NCI-H146 (cell line): Measurements from ENCODE around the gene ITGB1BP1.
"Not testable (repeated sequence)": the region's sequence is repeated elsewhere in the genome, so short reads cannot be mapped to it uniquely, and the experiment has no call there.

Experiments
- DNase-seq: peaks from one replicate; lab custom pipeline; 2025; lab: John Stamatoyannopoulos, UW

ITGB1BP1 gene

DNA sequence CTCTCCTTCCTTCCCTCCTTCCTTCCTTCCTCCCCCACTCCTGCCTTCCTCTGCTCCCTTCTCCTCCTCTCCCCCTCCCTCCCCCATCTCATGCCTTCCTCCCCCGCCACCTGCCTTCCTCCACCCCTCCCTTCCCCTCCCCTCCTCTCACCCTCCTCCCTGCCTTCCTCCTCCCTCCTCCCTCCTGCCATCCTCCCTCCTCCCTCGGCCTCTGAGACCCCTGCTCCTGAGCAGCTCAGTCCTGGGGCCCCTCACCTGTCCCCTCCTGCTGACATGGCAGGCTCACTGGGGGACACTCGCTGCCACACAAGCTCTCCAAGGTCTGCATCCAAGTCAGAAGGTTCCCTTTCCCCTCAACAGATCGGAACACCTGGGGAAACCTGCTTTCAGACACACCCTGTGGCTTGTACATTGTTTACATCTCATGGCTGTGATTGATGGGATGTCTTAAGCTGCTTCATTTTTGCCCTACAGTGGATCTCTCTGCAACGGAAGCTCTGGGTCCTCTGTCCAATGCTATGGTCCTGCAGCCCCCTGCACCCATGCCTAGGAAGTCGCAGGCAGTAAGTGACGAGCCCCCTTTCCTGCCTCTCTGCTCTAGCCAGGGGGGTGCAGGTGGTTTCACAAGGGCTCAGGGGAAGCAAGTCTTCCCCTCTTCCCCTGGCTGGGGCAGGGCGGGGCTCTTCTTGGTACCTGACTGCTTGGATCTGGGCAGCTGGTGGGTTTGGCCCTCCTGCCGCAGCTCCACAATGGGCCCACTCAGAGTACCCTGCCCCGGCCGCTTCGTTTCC lies 22.9 kb downstream of the ITGB1BP1 start:
- DNase-seq = no peak

DNA sequence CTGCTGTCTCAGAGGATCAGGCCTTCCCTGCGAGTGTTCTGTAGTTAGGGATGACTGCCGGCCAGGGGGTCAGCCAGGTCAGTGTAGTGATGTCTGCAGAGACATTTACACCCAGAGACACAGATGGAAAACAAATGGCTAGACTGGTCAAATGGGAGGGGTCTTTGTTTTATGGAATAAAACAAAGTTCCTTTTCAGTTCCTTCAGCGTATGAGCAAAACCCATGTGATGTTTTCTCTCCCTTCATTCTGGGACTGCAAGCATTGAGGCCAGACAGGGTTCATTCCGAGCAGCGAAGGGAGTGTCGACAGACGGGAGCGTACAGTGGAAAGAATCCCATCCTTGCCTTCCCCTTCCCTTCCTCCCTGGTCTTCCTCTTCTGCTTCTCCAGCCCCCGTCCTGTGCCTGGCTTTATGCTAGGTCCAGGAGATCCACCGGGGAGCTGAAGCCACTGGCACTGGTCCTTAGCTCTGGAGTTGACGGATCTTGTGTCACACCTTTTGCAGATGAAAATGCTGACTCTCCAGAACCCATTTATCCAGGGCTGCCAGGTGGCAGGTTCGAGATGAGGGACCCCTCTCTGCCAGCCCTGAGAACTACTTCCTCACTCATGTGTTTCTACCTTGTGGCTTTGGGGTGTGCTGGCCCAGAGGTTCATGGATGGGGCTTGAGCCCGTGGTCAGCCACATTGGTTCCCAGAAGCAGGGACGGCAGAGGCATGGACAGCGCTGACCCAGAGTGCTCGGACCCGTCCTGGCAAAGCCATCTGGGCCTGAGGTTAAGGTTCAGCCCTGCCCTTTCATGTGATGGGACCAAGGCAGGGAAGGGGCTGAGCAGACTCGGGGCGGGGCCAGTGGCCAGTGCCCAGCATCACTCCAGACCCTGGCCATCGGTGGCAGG lies 24.2 kb downstream of the ITGB1BP1 start:
- no peak for DNase-seq

DNA sequence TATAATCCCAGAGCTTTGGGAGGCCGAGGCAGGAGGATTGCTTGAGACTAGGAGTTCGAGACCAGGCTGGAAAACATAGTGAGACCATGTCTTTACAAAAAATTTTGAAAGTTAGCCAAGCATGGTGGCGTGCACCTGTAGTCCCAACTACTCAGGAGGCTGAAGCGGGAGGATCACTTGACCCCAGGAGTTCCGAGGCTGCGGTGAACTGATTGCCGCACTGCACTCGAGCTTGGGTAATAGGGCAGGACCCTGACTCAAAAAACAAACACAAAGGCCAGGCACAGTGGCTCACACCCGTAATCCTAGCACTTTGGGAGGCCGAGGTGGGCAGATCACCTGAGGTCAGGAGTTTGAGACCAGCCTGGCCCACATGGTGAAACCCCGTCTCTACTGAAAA lies 25.1 kb downstream of the ITGB1BP1 start:
- DNase-seq = not testable (repeated sequence)

DNA sequence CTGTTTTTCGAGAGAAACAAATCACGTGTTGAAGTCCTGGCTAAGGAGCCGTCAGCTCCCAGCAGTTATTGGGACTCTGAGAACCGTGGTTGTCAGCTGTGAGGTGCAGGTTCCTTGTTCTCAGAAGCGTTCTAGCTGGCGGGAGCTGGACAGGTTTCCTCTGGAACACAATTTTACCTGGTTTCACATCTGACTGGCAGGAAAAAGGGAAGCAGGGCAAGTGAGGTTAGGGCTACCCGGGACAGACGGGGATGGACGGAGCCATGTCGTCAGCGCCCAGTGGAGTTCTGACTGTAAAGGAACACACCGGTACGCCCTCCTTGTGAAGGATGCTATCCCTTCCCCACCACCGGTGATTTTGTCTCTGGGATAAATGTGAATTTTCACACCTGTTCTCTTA lies 26.1 kb downstream of the ITGB1BP1 start:
- DNase-seq = no peak

DNA sequence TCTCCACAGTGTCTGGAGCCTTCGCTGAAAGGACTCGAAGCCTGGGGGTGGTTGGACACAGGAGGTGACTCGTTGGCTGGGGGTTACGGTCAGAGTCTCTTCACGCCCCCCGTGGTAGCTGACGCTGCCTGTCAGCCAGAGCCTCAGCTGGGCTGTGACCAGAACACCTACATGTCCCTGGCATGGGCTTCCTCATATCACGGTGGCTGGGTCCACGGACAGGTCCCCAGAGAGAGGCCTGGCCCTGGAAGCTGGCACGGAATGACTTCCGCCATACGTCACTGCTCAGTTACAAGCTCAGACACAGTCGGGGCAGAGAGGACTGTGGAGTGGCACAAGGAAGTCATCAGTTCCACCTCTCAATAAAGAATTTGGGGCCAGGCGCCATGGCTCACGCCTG lies 28.5 kb downstream of the ITGB1BP1 start:
- DNase-seq = no peak

DNA sequence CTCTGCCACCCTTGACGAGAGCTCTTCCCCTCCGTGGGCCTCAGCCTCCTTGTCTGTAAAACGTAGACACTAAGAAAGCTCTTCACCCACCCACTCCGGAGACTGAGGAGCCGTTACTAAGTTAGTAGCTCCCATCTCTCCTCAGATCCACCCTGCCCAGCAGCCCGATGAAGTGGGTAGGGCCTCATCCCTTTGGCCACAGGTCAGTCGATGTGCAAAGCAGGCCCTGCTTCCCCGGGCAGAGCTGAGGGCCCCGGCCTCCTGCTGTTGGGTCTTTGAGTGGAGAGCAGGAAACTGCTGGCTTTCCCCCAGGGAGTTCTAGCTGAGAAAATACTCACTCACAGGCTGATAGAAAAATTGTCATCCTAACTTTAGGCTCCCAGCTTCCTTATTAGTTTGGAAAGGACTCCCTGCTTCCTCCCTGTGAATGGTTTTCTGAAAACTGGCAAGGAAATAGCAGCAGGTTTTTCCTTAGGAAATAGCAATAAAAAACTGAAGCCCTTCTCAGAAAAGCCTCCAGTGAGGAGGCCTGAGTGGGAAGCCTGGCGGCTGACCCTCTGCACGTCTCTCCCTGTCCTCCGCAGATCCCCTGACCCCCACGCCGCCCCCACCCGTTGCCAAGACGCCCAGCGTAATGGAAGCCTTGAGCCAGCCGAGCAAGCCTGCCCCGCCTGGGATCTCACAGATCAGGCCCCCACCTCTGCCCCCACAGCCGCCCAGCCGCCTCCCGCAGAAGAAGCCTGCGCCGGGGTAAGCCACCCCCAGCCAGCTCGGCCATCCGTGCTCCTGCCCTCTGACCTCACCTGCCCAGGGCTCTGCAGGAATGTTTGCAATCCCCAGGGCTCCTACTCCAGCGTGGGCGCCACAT lies 30.2 kb downstream of the ITGB1BP1 start:
- DNase-seq = peak; percentile 47

DNA sequence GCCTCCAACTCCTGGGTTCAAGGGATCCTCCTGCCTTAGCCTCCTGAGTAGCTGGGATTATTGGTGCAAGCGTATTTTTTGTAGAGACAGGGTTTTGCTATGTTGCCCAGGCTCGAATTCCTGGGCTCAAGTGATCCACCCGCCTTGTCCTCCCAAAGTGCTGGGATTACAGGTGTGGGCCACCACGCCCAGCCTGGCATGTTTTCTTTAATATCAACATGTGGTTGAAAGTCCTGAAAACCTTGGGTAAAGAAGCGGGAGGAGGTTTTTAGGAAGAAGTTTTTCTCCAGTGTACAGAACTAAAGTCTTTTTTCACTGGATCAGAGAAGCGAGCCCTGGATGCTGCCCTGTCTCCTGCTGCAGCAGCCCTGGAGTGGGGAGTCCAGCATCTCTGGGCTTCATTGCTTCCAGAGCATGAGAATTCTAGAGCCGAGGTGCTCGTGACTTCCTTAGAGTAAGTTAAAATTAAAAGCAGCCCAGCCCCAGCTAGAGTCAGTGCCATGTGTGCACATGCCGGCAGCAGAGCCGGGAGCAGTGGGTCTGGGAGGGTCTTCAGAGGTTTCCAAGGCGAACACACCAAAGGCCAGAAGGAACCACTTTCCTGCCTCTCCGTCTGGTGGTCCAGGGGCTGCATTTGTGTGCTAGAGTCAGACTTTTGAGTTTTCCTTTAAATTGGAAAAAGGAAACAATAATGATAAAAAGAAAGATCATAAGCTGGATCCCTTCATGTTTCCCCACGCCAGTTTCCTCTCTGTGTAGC lies 31.2 kb downstream of the ITGB1BP1 start:
- DNase-seq = no peak

DNA sequence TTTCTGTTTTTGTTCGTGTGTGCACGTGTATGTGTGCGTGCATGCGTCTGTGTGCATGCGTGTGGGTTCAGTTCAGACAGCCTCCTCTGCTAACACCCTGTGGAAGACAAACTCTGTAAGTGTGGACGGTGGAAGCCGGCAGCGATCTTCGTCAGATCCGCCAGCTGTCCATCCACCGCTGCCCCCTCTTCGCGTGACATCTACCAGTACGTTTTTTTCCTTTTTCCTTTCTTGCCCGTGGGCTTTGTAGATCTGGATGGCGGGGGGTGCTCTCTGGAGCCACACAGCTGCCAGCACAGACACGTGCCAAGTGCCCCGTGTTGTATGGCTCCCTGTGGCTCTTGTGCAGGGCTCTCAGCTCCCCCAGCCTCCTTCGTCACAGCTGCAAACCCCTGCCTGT lies 32.3 kb downstream of the ITGB1BP1 start:
- no peak for DNase-seq

DNA sequence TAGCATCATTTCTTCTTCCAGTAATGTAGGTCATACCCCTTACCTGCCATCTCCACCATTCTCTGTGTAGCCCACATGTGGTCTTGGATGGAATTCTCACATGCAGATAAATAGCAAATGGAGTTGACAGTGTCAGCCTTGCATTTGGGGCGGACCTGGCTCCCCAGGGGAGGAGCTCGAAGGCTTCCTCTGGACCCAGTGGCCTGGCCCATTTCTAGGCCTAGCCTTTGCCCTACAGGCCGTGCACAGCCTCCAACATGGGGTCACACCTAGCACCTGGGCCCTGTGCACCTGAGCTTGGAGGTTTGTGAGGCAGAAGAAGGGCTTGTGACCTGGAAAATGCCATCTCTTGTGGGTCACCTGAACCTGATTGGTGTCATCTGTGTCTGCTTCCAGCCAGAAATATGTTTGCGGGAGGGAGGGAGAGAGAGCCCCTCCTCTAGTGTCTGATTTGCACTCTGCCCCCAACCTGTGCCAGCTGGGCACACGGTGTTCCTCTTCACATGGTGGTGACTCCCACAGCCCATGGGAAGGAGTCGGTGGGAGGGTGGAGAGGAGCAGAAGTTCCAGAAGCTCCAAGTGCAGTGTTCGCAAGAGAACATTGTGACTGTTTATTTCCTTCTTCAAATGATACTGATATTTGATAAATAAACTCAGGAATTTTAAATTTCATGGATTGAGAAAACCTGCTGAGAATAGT lies 33.0 kb downstream of the ITGB1BP1 start:
- no peak for DNase-seq

DNA sequence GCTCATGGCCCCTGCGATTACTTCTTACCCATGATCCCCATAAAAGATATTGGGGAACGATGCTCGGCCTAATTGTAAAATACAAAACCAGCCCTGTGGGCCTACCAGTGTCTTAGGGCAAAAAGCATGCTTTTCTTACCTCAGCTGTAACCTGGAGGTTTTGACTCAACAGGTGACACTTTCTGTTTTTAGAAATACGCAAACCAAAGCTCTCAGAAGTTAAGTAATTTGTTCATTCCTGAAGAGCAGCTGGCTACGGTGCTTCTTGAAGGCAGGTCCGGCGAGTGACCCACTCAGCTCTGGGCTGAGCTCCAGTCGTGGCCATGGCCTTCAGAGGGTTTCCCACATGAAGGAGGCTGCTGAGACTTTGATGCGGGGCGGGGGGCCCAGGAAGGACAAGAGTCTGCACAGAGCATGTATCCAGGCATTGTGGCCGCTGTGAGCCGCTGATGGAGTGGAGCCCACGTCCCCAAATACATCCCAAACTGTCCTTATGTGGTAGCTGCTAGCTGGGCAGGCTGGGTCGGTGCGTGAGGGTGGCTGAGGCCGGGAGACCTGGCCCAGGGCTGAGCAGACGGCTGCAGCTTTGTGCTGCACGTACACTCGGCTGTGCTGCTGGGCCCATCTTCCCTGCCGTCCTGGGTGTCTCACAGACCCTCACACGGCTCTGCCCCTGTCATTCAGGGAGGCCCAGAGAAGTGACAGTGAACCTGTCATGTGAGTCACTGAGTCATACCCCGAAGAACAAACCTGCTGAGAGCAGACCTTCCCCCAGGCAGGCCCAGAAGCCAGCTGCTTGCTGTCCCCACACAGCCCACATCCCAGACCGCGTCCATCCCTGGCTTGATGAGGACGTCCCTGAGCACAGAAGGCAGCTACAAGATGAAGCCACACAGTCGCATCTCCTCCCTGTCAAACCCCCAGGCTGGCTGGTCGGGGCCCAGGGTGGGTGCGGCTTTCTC lies 34.1 kb downstream of the ITGB1BP1 start:
- no peak for DNase-seq

DNA sequence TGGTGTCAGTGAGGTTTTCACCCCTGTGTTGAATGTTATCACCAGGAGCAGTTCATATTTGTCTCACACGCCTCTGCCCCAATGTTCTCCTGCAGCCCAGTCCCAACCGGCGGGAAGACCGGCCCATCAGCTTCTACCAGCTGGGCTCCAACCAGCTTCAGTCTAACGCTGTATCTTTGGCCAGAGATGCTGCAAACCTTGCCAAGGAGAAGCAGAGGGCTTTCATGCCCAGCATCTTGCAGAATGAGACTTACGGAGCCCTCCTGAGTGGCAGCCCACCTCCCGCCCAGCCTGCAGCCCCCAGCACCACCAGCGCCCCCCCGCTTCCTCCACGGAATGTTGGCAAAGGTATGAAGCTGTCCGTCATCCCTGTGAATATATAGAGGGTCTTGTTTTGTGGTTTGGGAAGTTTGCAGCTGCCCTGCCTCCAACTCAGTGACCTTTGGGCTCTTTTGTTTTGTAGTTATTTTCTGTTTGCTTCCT lies 35.1 kb downstream of the ITGB1BP1 start:
- no peak for DNase-seq

DNA sequence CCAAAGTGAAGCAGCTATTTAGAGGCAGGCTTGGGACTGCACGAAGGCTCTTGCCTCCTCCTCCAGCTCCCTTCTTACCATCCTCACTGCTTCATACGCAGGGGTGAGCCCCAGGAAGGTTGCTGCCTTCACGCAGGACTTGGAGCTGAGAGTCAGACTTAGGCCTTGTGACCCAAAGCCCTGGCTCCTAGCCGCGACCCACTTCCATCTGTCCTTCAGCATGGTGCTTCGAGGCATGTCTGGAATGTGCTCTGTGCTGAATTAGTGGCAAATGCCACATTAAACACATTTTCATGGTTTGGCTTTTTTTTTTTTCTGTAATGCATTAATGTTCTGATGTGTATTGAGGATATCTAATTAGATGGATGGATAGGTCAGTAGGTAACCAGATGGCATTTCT lies 37.5 kb downstream of the ITGB1BP1 start:
- DNase-seq = no peak

DNA sequence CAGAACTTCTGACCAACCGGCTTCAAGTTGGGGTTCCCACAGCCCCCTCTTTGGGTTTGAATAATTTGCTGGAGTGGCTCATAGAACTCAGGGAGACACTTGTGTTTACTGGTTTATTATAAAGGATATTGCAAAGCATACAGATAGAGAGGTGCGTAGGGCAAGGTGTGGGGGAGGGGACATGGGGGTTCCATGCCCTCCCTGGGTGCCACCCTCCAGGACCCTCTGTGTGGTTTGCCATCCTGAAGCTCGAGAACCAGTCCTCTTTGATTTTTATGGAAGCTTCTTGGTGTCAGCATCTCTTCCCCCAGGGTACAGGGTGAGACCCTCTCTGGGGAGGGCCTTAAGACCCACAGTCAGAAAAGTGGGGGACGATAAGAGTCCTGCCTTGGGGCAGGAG lies 38.8 kb downstream of the ITGB1BP1 start:
- DNase-seq = no peak

DNA sequence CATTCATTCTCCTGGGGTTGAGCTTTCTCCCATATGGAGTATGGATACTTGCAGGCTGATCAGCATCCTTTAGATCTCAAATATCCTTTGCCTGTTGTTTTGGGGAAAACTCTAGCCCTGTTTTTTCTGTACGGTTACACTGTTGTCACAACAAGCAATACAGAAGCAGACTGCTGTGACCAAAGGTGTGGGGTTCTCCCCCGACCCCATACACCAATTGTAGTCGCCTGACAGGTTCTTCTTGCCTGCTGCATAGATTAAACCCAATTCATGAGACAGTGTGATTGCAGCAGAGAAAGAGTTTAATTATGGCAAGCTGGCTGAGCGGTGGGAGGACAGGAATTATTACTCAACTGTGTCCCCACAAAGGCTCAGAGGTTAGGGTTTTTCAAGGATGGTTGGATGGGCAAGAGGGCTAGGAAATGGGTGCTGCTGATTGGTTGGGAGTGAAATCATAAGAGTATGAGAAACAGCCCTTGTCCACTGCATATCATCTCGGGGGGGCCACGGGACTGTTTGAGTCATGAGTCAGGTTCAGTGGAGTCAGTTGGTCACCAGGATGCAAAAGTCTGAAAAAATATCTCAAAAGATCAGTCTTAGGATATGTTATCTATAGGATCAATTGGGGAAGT lies 40.6 kb downstream of the ITGB1BP1 start:
- DNase-seq = no peak

DNA sequence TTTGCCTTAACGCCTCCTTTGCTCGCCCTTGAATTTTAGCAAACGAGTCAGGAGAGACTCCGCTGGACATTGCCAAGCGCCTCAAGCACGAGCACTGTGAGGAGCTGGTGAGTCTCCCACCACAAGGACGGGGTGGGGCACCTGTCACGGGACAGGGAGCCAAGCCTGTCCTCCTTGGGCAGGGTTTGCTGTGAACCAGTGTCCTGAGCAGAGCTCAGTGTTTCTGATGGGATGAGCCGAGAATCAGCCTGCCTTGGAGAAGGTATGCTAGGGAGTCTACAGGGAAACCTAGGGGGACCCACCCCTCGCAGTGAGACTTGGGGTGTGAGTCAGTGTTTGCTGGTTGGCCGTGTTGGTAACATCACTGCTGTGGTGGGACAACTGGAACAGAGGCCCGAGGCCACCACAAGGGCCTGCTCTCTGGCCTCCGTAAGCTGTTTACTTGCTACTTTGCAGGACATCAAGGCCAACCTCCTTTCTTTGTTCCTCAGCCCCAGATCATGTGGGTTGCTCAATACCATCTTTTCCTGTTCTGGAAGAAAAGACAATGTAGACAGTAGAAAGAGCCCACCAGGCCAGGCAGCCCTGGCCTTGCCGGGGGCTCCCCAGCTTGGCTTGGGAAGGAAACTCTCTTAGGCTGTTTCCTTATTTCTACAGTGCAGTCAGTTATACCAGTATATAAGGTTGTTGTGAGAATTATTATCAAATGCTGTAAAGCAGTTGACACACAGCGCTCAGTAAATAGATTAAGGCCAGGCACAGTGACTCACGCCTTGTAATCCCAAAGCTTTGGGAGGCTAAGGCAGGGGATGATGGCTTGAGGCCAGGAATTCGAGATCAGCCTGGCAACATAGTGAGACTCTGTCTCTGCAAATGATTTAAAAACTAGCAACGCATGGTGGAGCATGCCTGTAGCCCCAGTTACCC lies 42.4 kb downstream of the ITGB1BP1 start:
- DNase-seq = no peak

DNA sequence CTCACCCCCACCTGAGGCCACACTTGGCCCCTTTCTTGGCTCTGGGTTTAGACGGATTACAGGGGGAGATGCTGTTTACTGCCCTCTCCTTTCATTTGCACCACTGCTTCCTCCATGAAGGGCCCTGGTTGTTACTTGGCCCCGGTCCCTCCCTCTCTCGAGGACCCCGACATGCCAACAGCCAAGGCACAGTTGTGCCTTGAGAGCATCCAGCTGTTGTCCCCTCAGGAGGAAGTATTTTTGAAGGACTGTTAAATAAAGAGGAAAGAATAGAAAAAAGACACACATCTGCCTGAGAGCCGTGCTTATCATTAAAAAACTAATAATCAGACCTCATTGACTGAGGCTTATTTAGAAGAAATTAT lies 44.0 kb downstream of the ITGB1BP1 start:
- no peak for DNase-seq

DNA sequence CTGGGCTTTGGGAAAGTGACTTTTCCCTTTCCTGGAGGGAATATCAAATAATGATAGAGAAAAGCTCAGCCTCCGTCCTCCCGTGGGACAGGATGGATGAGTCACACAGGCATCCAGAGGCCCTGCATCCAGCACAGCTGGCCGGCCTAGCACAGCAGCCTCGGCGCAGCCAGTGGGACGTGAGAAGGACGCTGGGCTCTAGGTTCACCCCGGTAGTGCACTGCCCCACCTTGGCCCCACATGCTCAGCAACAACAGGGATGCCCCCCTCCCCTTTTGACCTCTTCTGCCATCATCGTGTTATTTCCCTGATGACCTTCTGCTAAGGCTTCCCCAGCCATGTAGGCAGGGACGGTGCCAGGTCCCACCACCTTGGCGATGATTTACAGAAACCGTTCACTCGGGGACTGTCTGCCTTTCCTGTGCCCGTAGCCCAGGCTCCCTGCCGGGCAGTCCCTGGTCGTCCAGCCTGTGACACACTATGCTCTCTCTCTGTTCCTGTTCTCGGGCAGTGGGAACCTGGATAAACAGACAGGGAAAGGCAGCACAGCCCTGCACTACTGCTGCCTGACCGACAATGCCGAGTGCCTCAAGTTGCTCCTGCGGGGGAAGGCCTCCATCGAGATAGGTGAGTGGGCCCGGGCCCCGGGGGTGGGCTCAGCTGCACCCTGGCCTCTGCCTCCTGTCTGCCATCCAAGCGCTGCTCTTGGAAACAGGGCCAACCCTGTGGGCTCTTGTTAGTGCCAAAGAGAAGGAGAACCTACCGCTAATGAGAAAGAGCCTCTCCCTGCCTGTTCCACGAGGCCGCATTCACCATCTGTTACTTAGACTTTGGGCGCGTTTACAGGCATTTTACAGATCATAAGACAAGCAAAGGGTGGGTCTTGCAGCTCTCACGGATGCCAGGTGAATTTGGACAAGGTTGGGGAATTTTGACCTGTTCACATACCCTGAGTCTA lies 44.6 kb downstream of the ITGB1BP1 start:
- no peak for DNase-seq
